ENCODE results near the gene ST7. TPM values are rescaled to one million over a fixed set of nuclear protein-coding genes. Genes with fewer than 3 reads are reported as not detected.

Gene ST7
- total RNA-seq, 1 experiment from 2014 or later: 12.9 TPM

DNA sequence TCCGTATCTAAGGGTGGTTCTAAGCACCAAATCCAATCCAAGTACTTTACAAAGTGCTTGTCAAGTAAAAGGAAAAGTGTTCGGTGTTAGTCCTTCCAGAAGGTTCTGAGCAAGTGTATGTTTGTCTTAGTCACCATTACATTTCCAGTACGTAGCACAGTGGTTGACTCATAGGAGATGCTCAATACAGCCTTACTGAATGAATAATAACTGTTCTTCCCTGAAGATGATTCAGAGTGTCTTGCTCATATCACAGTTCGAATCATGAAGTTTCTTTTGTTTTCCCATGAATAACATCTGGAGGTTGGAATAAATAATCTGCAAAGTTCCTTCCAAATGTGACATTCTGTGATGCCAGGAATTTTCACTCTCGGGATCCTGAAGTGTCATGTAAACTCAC is 316.1 kb downstream of the ST7 start:
- no peak overlapping the region for H4K91ac ChIP-seq (ENCODE audit: insufficient read length, low read depth, low read length)
- no peaks in the 10 kb centered on the region for H3K9me3 ChIP-seq (ENCODE audit: control insufficient read depth, low read depth, low read length)
- no peaks in the 10 kb centered on the region for H3K4me1 ChIP-seq (ENCODE audit: insufficient read depth, low read length)
- no peaks in the 10 kb centered on the region for H3K23me2 ChIP-seq (ENCODE audit: insufficient read length, low read depth, low read length, poor library complexity, severe bottlenecking)
- H3K23ac ChIP-seq (ENCODE audit: insufficient read length, low read depth, low read length): no peak overlapping the region
- H2BK15ac ChIP-seq (ENCODE audit: low read depth, low read length): no peak overlapping the region
- H3K27ac ChIP-seq (ENCODE audit: insufficient read length, low read depth, low read length): no peak overlapping the region
- H3K79me2 ChIP-seq (ENCODE audit: insufficient read depth, low read length): no peaks in the 10 kb centered on the region
- no peak overlapping the region for H3K4me3 Mint-ChIP-seq
- H2AK5ac ChIP-seq (ENCODE audit: insufficient read length, low read length): no peak overlapping the region
- no peak overlapping the region for H3T11ph ChIP-seq (ENCODE audit: low read length)
- no peak overlapping the region for H2BK20ac ChIP-seq (ENCODE audit: low read depth, low read length, poor library complexity, severe bottlenecking)
- no peak overlapping the region for H2BK120ac ChIP-seq (ENCODE audit: low read depth, low read length, poor library complexity, severe bottlenecking)
- no peaks in the 10 kb centered on the region for H3K36me3 Mint-ChIP-seq (ENCODE audit: insufficient read depth in 1 of 3, low read depth in 3 of 3)
- H3K14ac ChIP-seq (ENCODE audit: insufficient read depth, low read length): no peak overlapping the region
- no peaks in the 10 kb centered on the region for H3K79me1 ChIP-seq (ENCODE audit: insufficient read depth, low read depth, low read length, poor library complexity, severe bottlenecking)
- no peak overlapping the region for H3K9ac ChIP-seq (ENCODE audit: extremely low read depth, insufficient read length, low read length)
- no peak overlapping the region for H4K5ac ChIP-seq (ENCODE audit: insufficient read length, low read depth, low read length)
- no peaks in the 10 kb centered on the region for H3K27me3 ChIP-seq (ENCODE audit: insufficient read depth, low read length)
- no peak overlapping the region for H2BK12ac ChIP-seq (ENCODE audit: insufficient read length, low read depth, low read length)
- H3K56ac ChIP-seq (ENCODE audit: insufficient read length, low read depth, low read length): no peak overlapping the region
- no peak overlapping the region for H4K8ac ChIP-seq (replicated peaks; ENCODE audit: insufficient read length, low read depth, low read length)
- no CpG with 5 or more reads among the region's 5 CpGs for WGBS (ENCODE audit: extremely low coverage, insufficient read length, low lambda C conversion rate)
- H2BK5ac ChIP-seq (ENCODE audit: insufficient read length, low read length): no peak overlapping the region
- H2AFZ ChIP-seq (ENCODE audit: low read length): no peak overlapping the region
- no peaks in the 10 kb centered on the region for H4K20me1 ChIP-seq (ENCODE audit: control insufficient read depth, insufficient read depth, insufficient read length)
- H3K27me3 Mint-ChIP-seq (ENCODE audit: low read depth): no peaks in the 10 kb centered on the region; the same call in 1 of the 2 replicates
- H3K9me3 Mint-ChIP-seq: no peaks in the 10 kb centered on the region; a peak in 1 of 5 replicates
- no peak overlapping the region for H3K4ac ChIP-seq (ENCODE audit: low read depth, low read length)
- 0 out of 4 replicates have a peak, but pooled peaks cover 0 to 5% of the 10 kb centered on the region in 2 experiments for H3K4me1 Mint-ChIP-seq
- H3K27ac Mint-ChIP-seq: no peak overlapping the region
- no peak for DNase-seq
- no peak overlapping the region for H3K18ac ChIP-seq (ENCODE audit: insufficient read length, low read depth, low read length)
- H3K4me2 ChIP-seq (ENCODE audit: insufficient read depth, insufficient read length, low read length): no peak overlapping the region
- TF ChIP-seq, protein P1, sequence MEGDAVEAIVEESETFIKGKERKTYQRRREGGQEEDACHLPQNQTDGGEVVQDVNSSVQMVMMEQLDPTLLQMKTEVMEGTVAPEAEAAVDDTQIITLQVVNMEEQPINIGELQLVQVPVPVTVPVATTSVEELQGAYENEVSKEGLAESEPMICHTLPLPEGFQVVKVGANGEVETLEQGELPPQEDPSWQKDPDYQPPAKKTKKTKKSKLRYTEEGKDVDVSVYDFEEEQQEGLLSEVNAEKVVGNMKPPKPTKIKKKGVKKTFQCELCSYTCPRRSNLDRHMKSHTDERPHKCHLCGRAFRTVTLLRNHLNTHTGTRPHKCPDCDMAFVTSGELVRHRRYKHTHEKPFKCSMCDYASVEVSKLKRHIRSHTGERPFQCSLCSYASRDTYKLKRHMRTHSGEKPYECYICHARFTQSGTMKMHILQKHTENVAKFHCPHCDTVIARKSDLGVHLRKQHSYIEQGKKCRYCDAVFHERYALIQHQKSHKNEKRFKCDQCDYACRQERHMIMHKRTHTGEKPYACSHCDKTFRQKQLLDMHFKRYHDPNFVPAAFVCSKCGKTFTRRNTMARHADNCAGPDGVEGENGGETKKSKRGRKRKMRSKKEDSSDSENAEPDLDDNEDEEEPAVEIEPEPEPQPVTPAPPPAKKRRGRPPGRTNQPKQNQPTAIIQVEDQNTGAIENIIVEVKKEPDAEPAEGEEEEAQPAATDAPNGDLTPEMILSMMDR (conservative IDR thresholded peaks at IDR 0.05): no peak
